PC-9 (cell line): ENCODE results near the gene RPS28. TPM values are rescaled to one million over a fixed set of nuclear protein-coding genes. Genes with fewer than 3 reads are reported as not detected.

ENCODE experiments used
- BruUV-seq: library from RNA; stranded (reverse); fragments of 400-500 nt; replicated peaks from 2 replicates; lab custom pipeline; 2021; lab: Mats Ljungman, UMichigan
- CTCF ChIA-PET: fragments of 300-600 bp; sonication (Branson Sonifier 250); formaldehyde crosslinking; loops from one replicate; lab custom pipeline; 2022; ENCODE audit warnings: antibody characterized with exemption; lab: Charles Lee
- POLR2A ChIA-PET: fragments of 300-600 bp; sonication (Branson Sonifier 250); formaldehyde crosslinking; loops from one replicate; lab custom pipeline; 2022; ENCODE audit warnings: antibody characterized with exemption; ENCODE audit not compliant: unreplicated experiment; lab: Charles Lee
- DNase-seq, 2 experiments: peaks; one replicate each; pipeline versions ENCODE4 v3.0.0 to v3.0.0-alpha.2; 2015 to 2022; ENCODE audit warnings: mixed read lengths in 1 of 2
- H2AFZ ChIP-seq: fragments of 200-600 bp; sonication (generic); 2 replicates; pipeline ENCODE4 v1.8.1; 2017; ENCODE audit warnings: antibody characterized with exemption
- H3F3A ChIP-seq: fragments of 200-600 bp; sonication (generic); 2 replicates; pipeline ENCODE4 v1.8.1; 2017; ENCODE audit warnings: antibody characterized with exemption, mild to moderate bottlenecking, low read depth; ENCODE audit not compliant: insufficient read depth
- H3K27ac ChIP-seq: fragments of 200-600 bp; sonication (generic); 2 replicates; pipeline ENCODE4 v1.6.1; 2016; ENCODE audit warnings: mixed run types
- H3K27me3 ChIP-seq: fragments of 200-600 bp; sonication (generic); 2 replicates; pipeline ENCODE4 v1.6.1; 2016; ENCODE audit warnings: low read depth, mixed run types; ENCODE audit not compliant: insufficient read depth
- H3K36me3 ChIP-seq: fragments of 200-600 bp; sonication (generic); 2 replicates; pipeline ENCODE4 v1.6.1; 2016; ENCODE audit warnings: low read depth, mixed run types
- H3K4me1 ChIP-seq: fragments of 200-600 bp; sonication (generic); replicated peaks from 2 replicates; pipeline ENCODE4 v1.6.1; 2016; ENCODE audit warnings: mixed run types; ENCODE audit not compliant: insufficient read depth
- H3K4me2 ChIP-seq: fragments of 200-600 bp; sonication (generic); 2 replicates; pipeline ENCODE4 v1.6.1; 2017; ENCODE audit warnings: mixed run types
- H3K4me3 ChIP-seq: fragments of 200-600 bp; sonication (generic); 2 replicates; pipeline ENCODE4 v1.6.1; 2016; ENCODE audit warnings: mixed run types
- H3K79me2 ChIP-seq: fragments of 200-600 bp; sonication (generic); 2 replicates; pipeline ENCODE4 v1.6.1; 2017; ENCODE audit warnings: low read depth, mixed run types
- H3K9me2 ChIP-seq: fragments of 200-600 bp; sonication (generic); 2 replicates; pipeline ENCODE4 v1.8.1; 2017; ENCODE audit warnings: mild to moderate bottlenecking; ENCODE audit not compliant: insufficient read depth
- H3K9me3 ChIP-seq: fragments of 200-600 bp; sonication (generic); 2 replicates; pipeline ENCODE4 v1.8.1; 2016; ENCODE audit warnings: low read depth; ENCODE audit not compliant: insufficient read depth
- H4K20me1 ChIP-seq: fragments of 200-600 bp; sonication (generic); 2 replicates; pipeline ENCODE4 v1.8.1; 2017; ENCODE audit not compliant: insufficient read depth
- EZH2 ChIP-seq: fragments of 200-600 bp; sonication (generic); IDR thresholded peaks from 2 replicates; pipeline ENCODE4 v1.8.0; 2017; ENCODE audit warnings: antibody characterized with exemption, low read depth
- intact Hi-C: fragments of 100-400 bp; cut with micrococcal nuclease; formaldehyde crosslinking; loops from one replicate; pipeline ENCODE4 v1.10.0; 2022; ENCODE audit not compliant: unreplicated experiment
- total RNA-seq: library from RNA; stranded (reverse); gene quantifications from 2 replicates; pipeline ENCODE4 v1.2.3, GENCODE V29; 2021
- TF ChIP-seq, protein P1 (sequence below): fragments of 200-600 bp; sonication (generic); conservative IDR thresholded peaks from 2 replicates; pipeline ENCODE4 v1.6.1; 2017; ENCODE audit warnings: mixed run types, antibody characterized with exemption, mild to moderate bottlenecking, moderate library complexity

The RPS28 gene
- total RNA-seq, 1 experiment from 2014 or later = 1,283 TPM

DNA sequence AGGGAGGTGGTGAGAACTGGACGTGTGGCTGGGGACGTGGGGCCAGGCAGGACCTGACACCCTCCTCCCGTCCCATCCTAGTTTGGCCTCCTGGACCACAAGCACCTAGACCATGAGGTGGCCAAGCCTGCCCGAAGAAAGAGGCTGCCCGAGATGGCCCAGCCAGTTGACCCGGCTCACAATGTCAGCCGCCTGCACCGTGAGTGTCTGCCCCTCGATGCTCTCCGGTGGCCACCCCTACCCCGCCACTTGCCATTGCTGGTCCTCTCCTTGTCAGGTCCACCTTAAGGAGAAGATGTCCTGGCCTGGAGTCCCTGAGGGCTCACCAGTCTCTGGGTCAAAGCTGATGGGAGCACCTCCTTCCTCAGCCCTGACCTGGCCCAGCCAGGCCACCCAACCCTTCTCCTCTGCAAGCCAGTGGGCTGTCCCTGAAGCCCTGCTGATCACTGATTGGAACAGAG is 44.9 kb downstream of the RPS28 start:
- DNase-seq = no peak
- no peak for TF ChIP-seq EZH2
- TF ChIP-seq, protein P1, sequence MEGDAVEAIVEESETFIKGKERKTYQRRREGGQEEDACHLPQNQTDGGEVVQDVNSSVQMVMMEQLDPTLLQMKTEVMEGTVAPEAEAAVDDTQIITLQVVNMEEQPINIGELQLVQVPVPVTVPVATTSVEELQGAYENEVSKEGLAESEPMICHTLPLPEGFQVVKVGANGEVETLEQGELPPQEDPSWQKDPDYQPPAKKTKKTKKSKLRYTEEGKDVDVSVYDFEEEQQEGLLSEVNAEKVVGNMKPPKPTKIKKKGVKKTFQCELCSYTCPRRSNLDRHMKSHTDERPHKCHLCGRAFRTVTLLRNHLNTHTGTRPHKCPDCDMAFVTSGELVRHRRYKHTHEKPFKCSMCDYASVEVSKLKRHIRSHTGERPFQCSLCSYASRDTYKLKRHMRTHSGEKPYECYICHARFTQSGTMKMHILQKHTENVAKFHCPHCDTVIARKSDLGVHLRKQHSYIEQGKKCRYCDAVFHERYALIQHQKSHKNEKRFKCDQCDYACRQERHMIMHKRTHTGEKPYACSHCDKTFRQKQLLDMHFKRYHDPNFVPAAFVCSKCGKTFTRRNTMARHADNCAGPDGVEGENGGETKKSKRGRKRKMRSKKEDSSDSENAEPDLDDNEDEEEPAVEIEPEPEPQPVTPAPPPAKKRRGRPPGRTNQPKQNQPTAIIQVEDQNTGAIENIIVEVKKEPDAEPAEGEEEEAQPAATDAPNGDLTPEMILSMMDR = no peak
- BruUV-seq = no TSS peak
- no peaks in the 10 kb centered on the region for H3K9me2 ChIP-seq
- no peaks in the 10 kb centered on the region for H3K79me2 ChIP-seq
- H3K4me1 ChIP-seq = peaks cover 44% of the 10 kb centered on the region
- H3F3A ChIP-seq = peaks cover 32% of the 10 kb centered on the region
- H3K4me2 ChIP-seq = no peak overlapping the region
- H3K27ac ChIP-seq = no peak overlapping the region
- H3K4me3 ChIP-seq = no peak overlapping the region
- H3K27me3 ChIP-seq = no peaks in the 10 kb centered on the region
- POLR2A ChIA-PET = interaction anchor here (0.7 kb wide), 1 partner anchor 15 kb away, joined by 3 read pairs; no protein-coding TSS in a partner anchor
- intact Hi-C loops = loop anchor here (10.0 kb wide), 1 partner anchor 89 kb away; no protein-coding TSS in a partner anchor
- H4K20me1 ChIP-seq = no peaks in the 10 kb centered on the region
- CTCF ChIA-PET = no interaction called here
- H2AFZ ChIP-seq = no peak overlapping the region
- H3K36me3 ChIP-seq = no peaks in the 10 kb centered on the region
- H3K9me3 ChIP-seq = no peaks in the 10 kb centered on the region

DNA sequence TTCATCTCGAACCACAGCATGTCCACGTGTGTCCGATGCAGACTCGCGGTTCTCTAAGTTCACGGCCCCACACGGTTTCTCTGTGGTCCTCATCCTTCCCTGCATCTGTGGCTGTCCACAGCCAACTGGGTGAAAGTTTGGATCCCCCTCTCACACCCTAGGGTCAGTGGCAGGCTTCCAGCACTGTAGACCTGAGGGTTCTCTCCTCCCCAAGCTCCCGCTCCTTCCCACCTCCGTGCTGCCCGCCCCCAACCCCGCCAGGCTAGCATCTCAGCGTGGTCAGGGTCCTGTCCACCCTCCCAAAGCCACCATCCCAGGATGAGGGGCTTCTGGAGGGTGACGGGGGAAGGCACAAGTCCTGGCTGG is 45.6 kb downstream of the RPS28 start:
- H3F3A ChIP-seq = peaks cover 29% of the 10 kb centered on the region
- H3K79me2 ChIP-seq = no peaks in the 10 kb centered on the region
- no peak for DNase-seq
- H3K27ac ChIP-seq = no peak overlapping the region
- no peaks in the 10 kb centered on the region for H3K9me3 ChIP-seq
- no peaks in the 10 kb centered on the region for H4K20me1 ChIP-seq
- intact Hi-C loops = loop anchor here (10.0 kb wide), 1 partner anchor 88 kb away; no protein-coding TSS in a partner anchor
- no peak for TF ChIP-seq EZH2
- TF ChIP-seq, protein P1 = no peak
- H3K4me3 ChIP-seq = no peak overlapping the region
- ChIA-PET CTCF (no interaction called here), POLR2A (no interaction called here)
- H3K27me3 ChIP-seq = no peaks in the 10 kb centered on the region
- H3K36me3 ChIP-seq = no peaks in the 10 kb centered on the region
- H2AFZ ChIP-seq = no peak overlapping the region
- peak overlapping the region; percentile 36 for H3K4me2 ChIP-seq
- no TSS peak for BruUV-seq
- no peaks in the 10 kb centered on the region for H3K9me2 ChIP-seq
- H3K4me1 ChIP-seq = peaks cover 37% of the 10 kb centered on the region

DNA sequence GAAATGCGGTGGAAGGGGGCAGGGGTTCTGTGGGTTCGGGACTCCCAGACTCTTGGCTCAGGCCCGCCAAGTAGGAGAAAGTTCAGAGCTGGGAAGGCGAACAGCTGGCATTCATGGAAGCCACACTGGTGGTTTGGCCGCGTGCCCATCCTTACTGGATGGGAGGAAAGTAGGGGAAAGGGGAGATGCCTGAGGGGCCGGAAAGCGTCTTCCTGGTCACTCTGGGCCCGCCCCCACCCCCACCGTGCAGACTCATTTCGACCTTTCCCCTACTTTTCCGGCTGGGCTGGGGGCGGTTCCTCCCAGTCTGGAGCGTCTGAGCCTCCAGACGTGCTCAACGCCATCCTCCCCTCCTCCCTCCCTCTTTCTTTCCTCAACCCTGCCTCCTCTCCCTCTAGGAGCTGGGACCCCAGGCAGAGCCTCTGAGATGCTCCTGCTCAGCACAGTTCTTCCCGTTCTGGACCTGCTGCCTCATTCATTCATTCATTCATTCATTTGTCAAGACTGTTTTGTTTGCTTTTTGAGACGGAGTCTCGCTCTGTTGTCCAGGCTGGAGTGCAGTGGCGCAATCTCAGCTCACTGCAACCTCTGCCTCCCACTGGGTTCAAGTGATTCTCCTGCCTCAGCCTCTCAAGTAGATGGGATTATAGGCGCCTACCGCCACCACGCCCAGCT is 46.2 kb downstream of the RPS28 start:
- no TSS peak for BruUV-seq
- POLR2A ChIA-PET = no interaction called here
- peak; percentile 89 to 90 for DNase-seq
- TF ChIP-seq, protein P1 = no peak
- TF ChIP-seq EZH2 = no peak
- Histone ChIP-seq H3K4me3 (no peak overlapping the region), H3K27ac (no peak overlapping the region), H3F3A (peaks cover 25% of the 10 kb centered on the region), H3K27me3 (no peaks in the 10 kb centered on the region), H3K79me2 (no peaks in the 10 kb centered on the region), H3K4me2 (peak overlapping the region; percentile 67), H4K20me1 (no peaks in the 10 kb centered on the region), H2AFZ (no peak overlapping the region), H3K9me3 (no peaks in the 10 kb centered on the region), H3K4me1 (peaks cover 34% of the 10 kb centered on the region), H3K9me2 (no peaks in the 10 kb centered on the region), H3K36me3 (no peaks in the 10 kb centered on the region)
- CTCF ChIA-PET = no interaction called here
- intact Hi-C loops = loop anchor here (10.0 kb wide), 1 partner anchor 87 kb away; no protein-coding TSS in a partner anchor
